Tongue (tissue), 2 donors: ENCODE results near the gene MKI67. TPM values are rescaled to one million over a fixed set of nuclear protein-coding genes. Genes with fewer than 3 reads are reported as not detected.

ENCODE experiments used
- DNase-seq: peaks from one replicate; pipeline ENCODE4 v3.0.0-alpha.2; 2015
- total RNA-seq: library from RNA; depleted of rRNA; stranded (reverse); fragments of >200 nt; gene quantifications from one replicate; pipeline ENCODE4 v1.2.3, GENCODE V29; 2014

Gene MKI67
- total RNA-seq, 1 donor from 2014 or later = 24.8 TPM

DNA sequence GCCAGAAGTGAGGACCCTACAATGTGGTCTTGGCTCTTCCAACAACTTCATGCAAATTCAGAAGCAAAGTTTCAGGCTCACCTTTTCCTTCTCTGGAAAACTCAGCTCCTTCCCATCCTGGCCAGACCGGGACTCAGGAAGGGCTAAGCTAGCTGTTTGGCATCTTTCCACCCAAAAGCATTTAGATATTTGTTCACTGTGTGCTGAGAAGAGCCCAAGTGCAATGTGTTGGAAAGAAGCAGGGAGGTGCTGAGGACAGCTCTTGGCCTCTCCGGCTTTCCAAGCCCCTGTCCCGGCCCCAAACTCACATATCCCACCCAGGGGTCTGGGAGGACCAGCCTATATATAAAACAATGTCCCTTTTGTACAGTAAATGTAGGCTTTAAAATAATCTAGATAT, 44.5 kb downstream of the MKI67 start:
- DNase-seq = peak; percentile 45

GRCh38 chr10:128081222-128081621, 45.0 kb downstream of the MKI67 start:
- DNase-seq = no peak

DNA sequence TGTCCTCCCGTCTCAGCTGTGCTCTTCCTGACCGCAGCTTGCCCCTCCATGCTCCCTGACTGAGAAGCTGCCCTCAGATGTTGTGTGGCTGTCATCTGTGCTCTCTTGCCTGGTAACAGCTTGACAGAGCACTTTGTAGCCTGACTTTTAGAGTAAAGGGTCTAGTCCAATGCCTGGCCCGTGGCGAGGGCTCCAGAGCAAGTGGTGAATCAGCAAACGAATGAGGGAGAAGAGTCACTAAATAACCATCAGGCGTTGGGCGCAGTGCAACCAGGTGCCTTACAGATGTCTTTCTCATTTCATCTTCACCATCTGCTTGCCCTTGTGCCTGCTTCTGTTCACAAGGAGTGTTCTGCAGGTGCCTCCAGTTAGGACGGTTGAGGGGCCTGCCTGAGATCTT, 45.6 kb downstream of the MKI67 start:
- no peak for DNase-seq

DNA sequence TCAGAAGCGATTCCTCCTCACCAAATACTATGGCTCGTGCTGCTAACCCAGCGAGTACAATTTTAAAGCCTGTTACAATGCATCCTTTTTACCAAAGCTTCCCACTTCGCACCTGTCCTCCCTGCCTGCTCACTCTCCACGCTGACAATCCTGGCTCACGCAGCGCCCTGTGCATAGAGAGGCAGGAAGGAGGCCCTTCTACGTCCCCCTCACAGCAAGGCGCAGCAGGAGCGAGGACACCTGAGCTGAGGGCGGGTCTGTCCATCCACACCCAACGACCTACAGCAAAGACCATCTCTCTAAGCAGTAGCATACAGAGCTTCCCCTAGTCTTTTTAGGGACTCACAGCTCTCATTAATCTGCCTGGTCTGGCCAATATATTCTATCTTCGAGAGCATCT, 46.0 kb downstream of the MKI67 start:
- DNase-seq = no peak

DNA sequence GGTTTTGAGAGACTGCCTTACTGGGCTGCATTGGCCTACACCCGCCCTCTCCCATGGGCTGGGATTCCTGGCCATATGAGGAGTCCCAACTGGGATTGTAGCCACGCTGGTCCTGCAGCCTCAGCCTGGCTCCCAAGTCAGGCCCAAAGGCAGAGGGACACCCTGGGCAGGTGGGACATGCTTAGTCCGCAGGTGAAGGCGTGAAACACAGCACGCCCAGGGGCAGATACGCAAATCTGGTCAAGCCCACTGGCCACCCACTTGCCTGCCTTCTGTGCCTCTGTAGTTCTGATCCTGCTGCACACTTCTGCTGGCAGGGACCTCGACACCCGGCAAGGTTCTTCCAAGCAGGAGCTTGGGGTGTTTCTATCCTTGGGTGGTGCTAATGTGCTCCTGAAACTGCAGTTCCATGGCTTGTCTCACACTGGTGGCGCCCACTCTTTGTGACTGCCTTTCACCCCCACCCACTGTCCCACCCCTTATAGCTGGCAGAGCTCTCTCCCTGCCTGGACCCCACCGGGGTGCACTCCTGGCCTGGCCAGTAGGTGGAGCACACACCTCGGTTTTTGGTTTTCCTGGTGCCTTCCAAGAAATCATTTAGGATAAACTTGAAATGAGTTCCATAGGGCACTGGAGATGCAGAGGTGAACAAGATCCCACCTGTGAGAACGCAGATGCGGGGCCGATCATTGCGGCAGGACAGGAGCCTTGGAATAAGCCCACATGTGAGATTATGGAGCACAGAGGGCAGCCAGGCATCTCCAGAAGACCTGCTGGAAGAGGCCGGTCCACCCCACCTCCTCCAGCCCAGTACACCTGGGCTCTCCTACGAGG, 47.9 kb downstream of the MKI67 start:
- peak; percentile 62 for DNase-seq

- DNase-seq = no peak
These were observed 48.9 kb downstream of the MKI67 start for GRCh38 chr10:128077155-128077875.

GRCh38 chr10:128074589-128074988, 51.6 kb downstream of the MKI67 start:
- no peak for DNase-seq

- no peak for DNase-seq
These were observed 52.3 kb downstream of the MKI67 start for GRCh38 chr10:128073890-128074289.

DNA sequence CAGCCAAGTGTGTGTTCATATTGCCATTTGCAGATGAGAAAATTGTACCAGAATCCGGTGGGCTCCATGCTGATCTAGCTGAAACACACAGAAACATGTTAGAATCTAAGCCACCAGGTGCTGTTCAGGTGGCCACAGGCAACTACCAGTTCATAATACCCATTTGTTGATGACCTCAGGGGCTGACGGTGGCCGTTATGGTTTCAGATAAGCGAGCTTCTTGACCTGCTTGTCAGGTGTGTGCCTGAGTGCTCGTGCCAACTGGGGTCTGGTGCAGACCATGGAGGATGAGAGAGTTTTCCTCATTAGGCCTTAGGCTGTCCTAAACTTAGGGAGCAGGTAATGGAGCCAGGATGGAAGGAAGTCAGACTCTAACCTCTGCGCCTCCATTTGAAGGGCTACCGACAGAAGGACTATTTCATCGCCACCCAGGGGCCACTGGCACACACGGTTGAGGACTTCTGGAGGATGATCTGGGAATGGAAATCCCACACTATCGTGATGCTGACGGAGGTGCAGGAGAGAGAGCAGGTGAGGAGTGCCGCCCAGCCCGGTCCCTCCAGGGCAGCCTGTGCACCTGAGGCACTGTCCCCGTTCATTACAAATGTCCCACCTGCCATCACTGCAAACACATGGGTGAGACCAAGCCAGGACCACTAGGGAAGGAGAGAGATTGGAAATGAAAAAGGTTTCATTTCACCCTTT, 53.1 kb downstream of the MKI67 start:
- DNase-seq = no peak

DNA sequence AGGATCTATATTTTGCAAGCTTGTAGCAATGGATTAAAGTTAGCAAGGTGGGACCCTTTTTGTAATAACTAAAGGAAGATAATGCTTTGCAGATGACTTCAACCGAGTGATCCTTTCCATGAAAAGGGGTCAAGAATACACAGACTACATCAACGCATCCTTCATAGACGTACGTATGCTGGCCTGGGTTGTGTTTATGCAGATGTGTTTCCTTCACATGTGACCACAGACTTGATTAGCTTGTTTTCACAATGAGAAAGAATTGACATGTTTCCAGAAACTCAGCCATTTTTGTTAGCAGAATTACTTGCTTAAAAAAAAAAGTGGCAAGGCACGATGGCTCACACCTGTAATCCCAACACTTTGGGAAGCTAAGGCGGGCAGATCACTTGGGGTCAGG, 54.2 kb downstream of the MKI67 start:
- peak; percentile 61 for DNase-seq

DNA sequence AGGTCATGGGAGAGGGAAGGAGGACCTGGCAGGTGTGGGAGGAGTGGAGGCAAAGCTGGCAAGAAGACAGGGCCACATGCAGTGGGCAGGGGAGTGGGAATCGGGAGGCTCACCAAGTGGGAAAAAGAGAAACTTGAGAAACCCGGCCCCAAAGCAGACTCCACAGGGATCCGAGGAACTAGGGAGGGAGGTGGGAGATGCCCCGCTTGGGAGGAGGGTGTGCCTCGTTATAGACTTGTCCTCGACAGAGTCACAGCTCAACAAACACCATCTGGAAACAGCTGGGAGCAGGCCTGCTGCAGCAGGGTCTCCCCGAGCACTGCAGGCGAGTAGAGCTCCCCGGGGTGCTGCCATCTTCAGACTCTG, 54.8 kb downstream of the MKI67 start:
- no peak for DNase-seq

- DNase-seq = no peak
These were observed 55.4 kb downstream of the MKI67 start for GRCh38 chr10:128070721-128071416.

DNA sequence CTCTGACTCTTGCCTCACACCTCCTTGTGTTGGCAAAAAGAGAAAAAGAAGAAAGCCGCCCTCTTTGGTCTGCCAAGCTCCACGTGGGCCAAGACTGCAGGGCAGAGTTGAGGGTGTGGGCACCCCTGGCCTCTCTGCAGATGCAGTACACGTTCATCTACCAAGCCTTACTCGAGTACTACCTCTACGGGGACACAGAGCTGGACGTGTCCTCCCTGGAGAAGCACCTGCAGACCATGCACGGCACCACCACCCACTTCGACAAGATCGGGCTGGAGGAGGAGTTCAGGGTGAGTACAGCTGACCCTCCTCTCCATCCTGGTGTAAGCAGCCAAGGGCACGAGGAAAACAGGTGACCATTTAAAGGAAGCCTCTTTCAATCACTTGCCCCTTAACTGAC, 56.1 kb downstream of the MKI67 start:
- DNase-seq = no peak

DNA sequence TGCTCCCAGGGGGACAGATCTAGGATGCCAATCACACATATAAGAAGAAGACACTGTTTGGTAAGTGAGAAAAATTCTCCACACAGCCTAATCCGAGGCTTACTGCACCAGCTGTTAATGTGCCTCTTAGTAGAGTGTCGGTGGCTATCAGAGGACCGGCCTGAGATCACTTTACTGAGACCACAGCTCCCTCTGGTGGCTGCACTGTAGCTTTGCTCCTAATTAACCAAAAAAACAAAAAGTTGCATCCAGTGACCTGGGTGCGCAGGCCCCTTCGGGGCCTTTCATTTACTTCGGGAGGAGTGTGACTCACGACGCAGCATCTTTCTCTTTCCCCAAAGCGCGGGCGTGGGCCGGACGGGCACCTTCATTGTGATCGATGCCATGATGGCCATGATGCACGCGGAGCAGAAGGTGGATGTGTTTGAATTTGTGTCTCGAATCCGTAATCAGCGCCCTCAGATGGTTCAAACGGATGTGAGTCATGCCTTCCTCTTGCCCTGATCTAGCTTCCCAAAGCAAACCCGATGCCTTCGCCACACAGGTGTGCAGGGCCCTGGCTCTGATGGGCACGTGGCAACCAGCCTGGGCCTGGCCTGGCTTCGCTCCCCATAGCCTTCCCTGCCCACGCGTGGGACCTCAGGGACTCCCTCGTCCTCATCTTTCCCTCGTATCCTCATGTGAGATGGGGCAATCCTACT, 56.7 kb downstream of the MKI67 start:
- DNase-seq = peak; percentile 95

DNA sequence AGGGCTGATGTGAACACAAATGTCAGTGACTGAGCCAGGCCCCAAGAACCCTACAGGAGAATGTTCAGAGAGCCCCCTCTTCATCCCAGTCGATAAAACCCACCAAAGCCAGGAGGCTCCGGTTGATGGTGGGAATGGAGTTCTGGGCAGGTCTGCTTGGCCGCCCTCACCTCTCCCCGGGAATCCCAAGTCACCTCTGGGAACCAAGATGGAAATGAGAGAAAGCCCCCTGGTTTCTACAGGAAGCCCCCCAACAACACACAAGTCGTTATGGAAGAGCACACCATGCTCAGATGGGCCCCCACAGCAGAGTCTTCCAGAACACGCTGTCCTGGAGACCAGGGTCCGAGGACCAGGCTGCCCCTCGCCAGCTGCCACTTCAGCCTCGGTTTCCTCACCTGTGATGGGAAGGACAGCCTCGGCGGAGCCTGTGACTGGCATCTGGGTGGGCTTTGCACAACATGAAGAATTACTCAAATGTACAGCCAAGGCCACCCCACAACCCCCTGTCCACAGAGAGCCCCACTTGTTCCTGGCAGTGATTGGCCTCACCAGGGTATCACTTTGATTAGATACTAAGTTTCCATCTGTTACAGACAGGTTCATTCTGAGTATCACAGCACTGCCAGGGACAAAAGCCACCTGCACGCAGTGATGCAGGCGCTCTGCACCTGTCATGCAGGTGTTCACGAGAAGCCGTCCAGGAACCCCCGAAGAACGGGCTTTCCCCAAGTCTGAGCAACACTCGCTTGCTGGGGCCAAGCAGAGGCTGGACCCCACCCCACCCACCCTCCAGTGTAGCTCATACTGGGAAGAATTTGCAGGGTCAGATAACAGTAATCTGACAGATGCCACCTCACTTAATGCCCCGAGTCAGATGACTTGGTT, 57.6 kb downstream of the MKI67 start:
- no peak for DNase-seq

- DNase-seq = no peak
These were observed 58.4 kb downstream of the MKI67 start for GRCh38 chr10:128067691-128068397.

DNA sequence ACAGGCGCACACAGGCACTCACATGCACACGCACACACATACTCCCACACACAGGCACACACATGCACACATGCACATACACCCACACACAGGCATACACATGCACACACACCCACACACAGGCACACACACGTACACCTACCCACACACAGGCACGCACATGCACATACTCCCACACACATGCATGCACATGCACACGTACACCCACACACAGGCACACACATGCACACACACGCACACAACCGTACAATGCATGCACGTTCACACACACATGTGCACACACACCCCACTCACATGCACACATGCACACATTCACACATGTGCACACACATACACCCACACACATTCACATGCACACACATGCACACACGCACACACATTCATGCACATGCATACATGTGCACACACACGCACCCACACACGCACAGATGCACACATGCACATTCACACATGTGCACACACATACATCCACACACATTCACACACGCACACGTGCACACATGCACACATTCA, 59.3 kb downstream of the MKI67 start:
- no peak for DNase-seq

- DNase-seq = no peak
These were observed 60.2 kb downstream of the MKI67 start for GRCh38 chr10:128065881-128066534.

DNA sequence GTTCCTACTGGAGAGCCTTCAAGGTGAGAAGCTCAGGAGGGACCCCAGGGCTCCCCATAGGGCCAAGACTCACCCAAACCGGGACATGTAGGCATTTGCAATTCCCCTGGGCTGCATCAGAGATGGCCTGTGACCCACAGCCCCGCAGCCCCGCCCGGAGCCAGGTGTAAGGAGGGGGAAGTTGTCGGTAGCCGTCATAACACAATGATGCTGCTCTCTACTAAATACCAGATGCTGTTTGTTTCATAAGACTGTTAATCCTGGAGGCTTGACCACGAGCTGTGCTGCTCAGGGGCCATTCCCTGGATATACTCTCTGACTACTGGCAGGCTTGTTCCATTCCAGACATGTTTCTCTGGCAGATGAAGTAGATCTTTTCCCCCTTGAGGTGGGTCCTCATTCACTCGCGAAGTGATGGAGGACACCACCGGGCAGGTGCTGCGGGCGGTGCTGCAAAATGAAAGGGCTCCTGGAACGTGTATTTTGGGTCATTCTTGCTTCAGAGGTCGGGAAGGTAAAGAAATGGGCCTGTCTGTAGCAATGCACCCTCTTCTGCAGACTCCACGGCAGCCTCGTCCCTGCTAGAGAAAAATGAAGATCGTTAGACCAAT, 61.1 kb downstream of the MKI67 start:
- no peak for DNase-seq
